Activated T-helper 1 cell treated with anti-CD3 and anti-CD28 coated beads, Interleukin-12 subunit alpha, Interleukin-12 subunit beta, Interleukin-2, Interleukin-4 antibody, amounts not matched to agents 30 ng/mL and 10 ng/mL and 1 ng/mL, durations not matched to agents 14 hours and 24 hours and 36 hours (primary cell): Measurements from ENCODE around the gene TTC21A. TPM values are rescaled to one million over a fixed set of nuclear protein-coding genes. Genes with fewer than 3 reads are reported as not detected.
A peak's percentile ranks its signal among the peaks of the same experiment; 100 is the strongest.
"Not testable (repeated sequence)": the region's sequence is repeated elsewhere in the genome, so short reads cannot be mapped to it uniquely, and the experiment has no call there.

Source experiments
- DNase-seq: peaks from one replicate; pipeline ENCODE4 v3.0.0; 2021; ENCODE audit warnings: low spot score
- H3K27ac Mint-ChIP-seq: one replicate; pipeline ENCODE4 v1.8.0; 2021; ENCODE audit warnings: mild to moderate bottlenecking, mixed read lengths
- H3K27me3 Mint-ChIP-seq: one replicate; pipeline ENCODE4 v1.8.0; 2022; ENCODE audit warnings: mild to moderate bottlenecking, moderate library complexity, mixed read lengths; ENCODE audit not compliant: insufficient read depth
- H3K36me3 Mint-ChIP-seq: one replicate; pipeline ENCODE4 v1.8.0; 2021; ENCODE audit warnings: low read depth, mixed read lengths
- H3K4me1 Mint-ChIP-seq: one replicate; pipeline ENCODE4 v1.8.0; 2021; ENCODE audit warnings: low read depth, mixed read lengths
- H3K4me3 Mint-ChIP-seq: one replicate; pipeline ENCODE4 v1.8.0; 2021; ENCODE audit warnings: mild to moderate bottlenecking, moderate library complexity, mixed read lengths
- H3K9me3 Mint-ChIP-seq: one replicate; pipeline ENCODE4 v1.8.0; 2021; ENCODE audit warnings: mixed read lengths
- intact Hi-C: fragments of 100-400 bp; cut with micrococcal nuclease; formaldehyde crosslinking; loops from one replicate; pipeline ENCODE4 v1.15.1; 2024
- total RNA-seq: library from RNA; stranded (reverse); gene quantifications from 2 replicates; pipeline ENCODE4 v1.2.3, GENCODE V29; 2022

The TTC21A gene
- total RNA-seq, 1 donor from 2014 or later, result 1.0 TPM

GRCh38 chr3:39164414-39164813, 56.9 kb downstream of the TTC21A start:
- H3K36me3 Mint-ChIP-seq, result peaks cover 2% of the 10 kb centered on the region
- H3K27me3 Mint-ChIP-seq, result peaks cover 7% of the 10 kb centered on the region
- intact Hi-C loops, result no loop called here
- H3K27ac Mint-ChIP-seq, result peak overlapping the region; percentile 33
- H3K4me1 Mint-ChIP-seq, result peaks cover 20% of the 10 kb centered on the region
- peaks cover 4% of the 10 kb centered on the region for H3K9me3 Mint-ChIP-seq
- DNase-seq, result no peak
- H3K4me3 Mint-ChIP-seq, result no peak overlapping the region

GRCh38 chr3:39165518-39165917, 58.0 kb downstream of the TTC21A start:
- H3K4me1 Mint-ChIP-seq, result peaks cover 20% of the 10 kb centered on the region
- H3K9me3 Mint-ChIP-seq, result peaks cover 4% of the 10 kb centered on the region
- H3K27me3 Mint-ChIP-seq, result peaks cover 1% of the 10 kb centered on the region
- H3K27ac Mint-ChIP-seq, result no peak overlapping the region
- no peak for DNase-seq
- intact Hi-C loops, result no loop called here
- peaks cover 2% of the 10 kb centered on the region for H3K36me3 Mint-ChIP-seq
- H3K4me3 Mint-ChIP-seq, result no peak overlapping the region

- DNase-seq, result no peak
- Mint-ChIP-seq H3K4me3 (no peak overlapping the region), H3K27me3 (peaks cover 1% of the 10 kb centered on the region), H3K9me3 (peaks cover 4% of the 10 kb centered on the region), H3K36me3 (peaks cover 2% of the 10 kb centered on the region), H3K27ac (no peak overlapping the region), H3K4me1 (peaks cover 20% of the 10 kb centered on the region)
- intact Hi-C loops, result no loop called here
Observed at GRCh38 chr3:39166134-39166710, 58.7 kb downstream of the TTC21A start.

GRCh38 chr3:39166932-39167532, 59.6 kb downstream of the TTC21A start:
- H3K4me1 Mint-ChIP-seq, result peaks cover 24% of the 10 kb centered on the region
- DNase-seq, result no peak
- no peak overlapping the region for H3K4me3 Mint-ChIP-seq
- H3K27ac Mint-ChIP-seq, result no peak overlapping the region
- peaks cover 2% of the 10 kb centered on the region for H3K36me3 Mint-ChIP-seq
- intact Hi-C loops, result loop anchor here (1.0 kb wide), 1 partner anchor 10 kb away; no protein-coding TSS in a partner anchor
- peaks cover 4% of the 10 kb centered on the region for H3K9me3 Mint-ChIP-seq
- peaks cover 1% of the 10 kb centered on the region for H3K27me3 Mint-ChIP-seq

DNA sequence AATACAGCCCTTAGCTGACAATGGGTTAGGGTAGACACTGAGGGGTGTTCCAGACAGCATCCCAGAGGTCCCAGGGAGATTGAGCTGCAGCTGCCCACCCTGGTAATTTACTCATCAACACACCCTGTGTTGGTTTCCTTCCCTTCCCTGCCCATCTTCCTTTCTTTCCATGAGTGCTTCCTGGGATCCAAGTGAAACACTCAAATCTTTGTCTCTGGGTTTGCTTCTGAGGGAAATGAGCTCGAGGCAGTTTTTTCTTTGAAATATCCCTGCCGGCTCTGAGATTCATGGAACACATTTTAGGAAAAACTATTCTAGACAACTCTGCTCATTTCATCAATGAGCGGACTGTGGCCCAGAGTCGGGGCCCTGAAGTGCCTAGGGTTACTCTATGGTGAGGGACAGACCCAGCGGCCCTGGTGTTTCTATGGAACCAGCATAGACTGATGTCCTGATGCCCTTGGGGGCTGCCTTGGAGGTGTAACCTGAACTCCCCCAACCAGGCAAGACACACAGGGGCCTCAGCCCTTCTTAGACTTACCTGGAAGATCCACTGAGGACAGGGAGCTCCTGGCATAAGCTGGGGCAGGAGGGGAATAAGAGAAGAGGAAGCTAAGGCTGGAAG, 60.8 kb downstream of the TTC21A start:
- Mint-ChIP-seq H3K36me3 (peaks cover under 1% of the 10 kb centered on the region), H3K27ac (no peak overlapping the region), H3K4me3 (no peak overlapping the region), H3K4me1 (peaks cover 32% of the 10 kb centered on the region), H3K9me3 (peaks cover 4% of the 10 kb centered on the region), H3K27me3 (peaks cover 1% of the 10 kb centered on the region)
- DNase-seq, result no peak
- intact Hi-C loops, result no loop called here

DNA sequence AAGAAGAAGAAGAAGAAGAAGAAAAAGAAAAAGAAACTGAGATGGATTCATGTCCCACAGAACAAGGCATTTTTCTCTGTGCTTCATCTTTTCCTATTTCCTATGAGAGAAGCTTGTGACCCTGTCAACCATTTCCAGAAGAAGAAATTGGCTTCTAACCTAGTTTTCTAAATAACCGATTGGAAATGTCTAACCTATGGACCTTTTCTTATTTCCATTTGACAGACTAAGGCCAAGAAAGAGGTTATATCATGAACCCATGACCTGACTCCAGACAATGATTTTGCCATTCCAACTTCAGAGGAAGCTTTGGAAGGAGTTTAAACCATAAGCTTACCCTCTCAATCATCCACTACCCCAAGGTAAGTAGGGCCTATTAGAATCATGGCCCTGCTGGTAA, 62.2 kb downstream of the TTC21A start:
- peaks cover under 1% of the 10 kb centered on the region for H3K36me3 Mint-ChIP-seq
- DNase-seq, result no peak
- H3K4me1 Mint-ChIP-seq, result peaks cover 34% of the 10 kb centered on the region
- intact Hi-C loops, result no loop called here
- H3K27ac Mint-ChIP-seq, result no peak overlapping the region
- H3K27me3 Mint-ChIP-seq, result peaks cover 2% of the 10 kb centered on the region
- peaks cover 1% of the 10 kb centered on the region for H3K9me3 Mint-ChIP-seq
- no peak overlapping the region for H3K4me3 Mint-ChIP-seq

DNA sequence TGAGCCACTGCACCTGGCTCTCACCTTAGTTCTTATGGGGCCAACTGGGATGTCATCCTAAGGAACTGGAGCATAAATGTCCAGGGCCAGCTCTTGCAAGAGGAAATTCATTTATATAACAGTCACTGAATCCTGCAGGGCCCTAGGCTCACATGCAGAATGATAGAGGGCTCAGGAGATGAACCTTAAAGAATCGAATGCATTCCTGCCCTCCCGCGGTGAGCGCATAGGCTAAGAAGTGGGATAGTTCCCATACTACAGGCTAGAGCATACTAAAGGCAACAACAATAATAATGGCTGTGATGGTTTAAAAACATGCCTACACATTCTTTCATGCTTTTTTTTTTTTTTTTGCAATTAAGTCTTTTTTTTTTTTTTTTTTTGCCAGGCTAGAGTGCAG, 63.0 kb downstream of the TTC21A start:
- Mint-ChIP-seq H3K36me3 (peaks cover 3% of the 10 kb centered on the region), H3K27ac (no peak overlapping the region), H3K9me3 (peaks cover 3% of the 10 kb centered on the region), H3K4me3 (no peak overlapping the region), H3K4me1 (peaks cover 34% of the 10 kb centered on the region), H3K27me3 (peaks cover 3% of the 10 kb centered on the region)
- no peak for DNase-seq
- intact Hi-C loops, result no loop called here

GRCh38 chr3:39170877-39171276, 63.4 kb downstream of the TTC21A start:
- DNase-seq, H3K27ac Mint-ChIP-seq, H3K4me3 Mint-ChIP-seq, H3K9me3 Mint-ChIP-seq, H3K36me3 Mint-ChIP-seq, intact Hi-C loops, H3K27me3 Mint-ChIP-seq: not testable (repeated sequence)
- H3K4me1 Mint-ChIP-seq, result peaks cover 33% of the 10 kb centered on the region

- no peak overlapping the region for H3K4me3 Mint-ChIP-seq
- peaks cover 3% of the 10 kb centered on the region for H3K9me3 Mint-ChIP-seq
- H3K27ac Mint-ChIP-seq, result no peak overlapping the region
- no peak for DNase-seq
- peaks cover 3% of the 10 kb centered on the region for H3K36me3 Mint-ChIP-seq
- intact Hi-C loops, result no loop called here
- H3K27me3 Mint-ChIP-seq, result peaks cover 3% of the 10 kb centered on the region
- peaks cover 33% of the 10 kb centered on the region for H3K4me1 Mint-ChIP-seq
Observed at GRCh38 chr3:39171860-39172259, 64.4 kb downstream of the TTC21A start.

DNA sequence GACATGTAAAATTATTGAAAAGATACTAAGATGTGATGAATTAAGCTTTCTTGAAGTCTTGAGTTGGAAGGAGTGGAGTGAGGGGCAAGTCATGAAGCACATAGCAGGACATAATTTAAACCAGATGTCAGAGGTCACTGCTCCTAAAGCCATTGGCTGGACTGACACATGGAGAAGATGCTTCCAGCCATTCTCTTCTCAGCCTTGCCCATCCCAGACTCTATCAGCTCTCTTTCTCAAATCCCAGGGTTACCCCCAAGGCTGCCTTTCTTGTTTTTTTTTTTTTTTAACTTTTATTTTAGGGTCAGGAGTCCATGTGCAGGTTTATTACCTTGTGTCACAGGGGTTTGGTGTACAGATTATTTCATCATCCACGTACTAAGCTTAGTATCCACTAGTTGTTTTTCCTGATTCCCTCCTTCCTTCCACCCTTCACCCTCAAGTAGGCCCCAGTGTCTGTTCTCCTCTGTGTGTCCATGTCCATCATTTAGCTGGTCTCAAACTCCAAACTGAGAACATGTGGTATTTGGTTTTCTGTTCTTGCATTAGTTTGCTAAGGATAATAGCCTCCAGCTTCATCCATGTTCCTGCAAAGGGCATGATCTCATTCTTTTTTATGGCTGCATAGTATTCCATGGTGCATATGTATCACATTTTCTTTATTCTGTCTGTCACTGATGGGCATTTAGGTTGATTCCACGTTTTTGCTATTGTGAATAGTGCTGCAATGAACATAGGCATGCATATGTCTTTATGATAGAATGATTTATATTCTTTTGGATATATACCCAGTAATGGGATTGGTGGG, 66.0 kb downstream of the TTC21A start:
- H3K27ac Mint-ChIP-seq, result no peak overlapping the region

GRCh38 chr3:39176025-39176714, 68.7 kb downstream of the TTC21A start:
- intact Hi-C loops, result no loop called here
- Mint-ChIP-seq H3K4me3 (no peak overlapping the region), H3K36me3 (peaks cover 4% of the 10 kb centered on the region), H3K4me1 (peaks cover 67% of the 10 kb centered on the region), H3K27ac (peak overlapping the region; percentile 10), H3K9me3 (peaks cover 3% of the 10 kb centered on the region), H3K27me3 (peaks cover 2% of the 10 kb centered on the region)
- DNase-seq, result no peak

More for the DNA sequence above, 66.0 kb downstream of the TTC21A start:
- intact Hi-C loops, result no loop called here
- Mint-ChIP-seq H3K4me1 (peaks cover 44% of the 10 kb centered on the region), H3K36me3 (peaks cover 3% of the 10 kb centered on the region), H3K9me3 (peaks cover 3% of the 10 kb centered on the region), H3K27me3 (peaks cover 2% of the 10 kb centered on the region), H3K4me3 (no peak overlapping the region)
- no peak for DNase-seq

- H3K9me3 Mint-ChIP-seq, result peaks cover 3% of the 10 kb centered on the region
- H3K27ac Mint-ChIP-seq, result peak overlapping the region; percentile 87
- peaks cover 4% of the 10 kb centered on the region for H3K36me3 Mint-ChIP-seq
- peak overlapping the region; percentile 65 for H3K4me3 Mint-ChIP-seq
- peak; percentile 66 for DNase-seq
- peaks cover 58% of the 10 kb centered on the region for H3K4me1 Mint-ChIP-seq
- H3K27me3 Mint-ChIP-seq, result peaks cover 2% of the 10 kb centered on the region
- intact Hi-C loops, result loop anchor here (1.0 kb wide), 2 partner anchors 11 to 205 kb away; partner anchors contain the start of gene SLC25A38
Observed at GRCh38 chr3:39177708-39178332, 70.3 kb downstream of the TTC21A start.
